Ovary (tissue), 9 donors: ENCODE measurements around the gene ENG. TPM values are rescaled to one million over a fixed set of nuclear protein-coding genes. Genes with fewer than 3 reads are reported as not detected.
A peak's percentile ranks its signal among the peaks of the same experiment; 100 is the strongest.

Experiments used
- DNase-seq, 5 donors: peaks; one replicate each; pipeline ENCODE4 v3.0.0-alpha.2; 2019 to 2020
- H3K27ac ChIP-seq, 2 donors: fragments of 200-600 bp; one replicate each; pipeline versions ENCODE4 v1.5.1 to v1.8.0; 2019 to 2022
- H3K27me3 ChIP-seq: fragments of 200-600 bp; one replicate; pipeline ENCODE4 v1.8.0; 2022
- H3K36me3 ChIP-seq: fragments of 200-600 bp; sonication (generic); one replicate; pipeline ENCODE4 v1.5.1; 2019
- H3K4me1 ChIP-seq: one replicate; pipeline ENCODE4 v1.8.1; 2013; ENCODE audit warnings: mild to moderate bottlenecking, moderate library complexity; ENCODE audit not compliant: insufficient read depth
- H3K4me3 ChIP-seq: fragments of 200-600 bp; sonication (generic); one replicate; pipeline ENCODE4 v1.5.1; 2017
- H3K9me3 ChIP-seq, 2 donors: fragments of 200-600 bp in 1 of 2; sonication (generic) in 1 of 2; one replicate each; pipeline versions ENCODE4 v1.5.1 to v1.8.1; 2013 to 2019; ENCODE audit warnings: mild to moderate bottlenecking in 1 of 2, moderate library complexity in 1 of 2
- EP300 ChIP-seq: sonication (generic); formaldehyde crosslinking; IDR thresholded peaks from one replicate; pipeline ENCODE4 v1.6.1; 2017; ENCODE audit warnings: antibody characterized with exemption
- POLR2A ChIP-seq: fragments of 450-650 bp; IDR thresholded peaks from one replicate; pipeline ENCODE4 v1.6.1; 2017; ENCODE audit warnings: antibody characterized with exemption, mild to moderate bottlenecking, moderate library complexity
- WGBS, 3 donors: extraction: QIAGEN DNeasy Blood & Tissue Kit in 1 of 3; methylation state at CpG; one replicate each; pipeline versions ENCODE4 v1.1.5 to v1.1.7; 2013 to 2017; 5-methylcytosine and 5-hydroxymethylcytosine counted together
- intact Hi-C, 4 donors: fragments of 100-400 bp; cut with DNase I; formaldehyde crosslinking; loops; one replicate each; pipeline versions ENCODE4 v1.11.0 to v1.15.1; 2022 to 2023
- polyA plus RNA-seq, 2 donors: library from polyadenylated mRNA; stranded (reverse); fragments of 200-250 nt in 1 of 2; fragments of 350-450 nt in 1 of 2; fragmentation: Illumina TruSeq in 1 of 2; extraction: RNeasy Lipid Tissue Mini Kit (QIAGEN cat#74804) in 1 of 2; gene quantifications; one replicate each; pipeline ENCODE4 v1.2.3, GENCODE V29; 2013 to 2014
- total RNA-seq, 7 donors: library from RNA; depleted of rRNA in 2 of 7; stranded (reverse); fragments of >200 nt in 2 of 7; fragmentation: NEBNext Ultra II Directional in 3 of 7; extraction: Animal tissue kit (Norgen Biotek cat#: 25700) in 3 of 7; gene quantifications; one replicate each; pipeline versions ENCODE4 v1.1.0 to v1.2.4, GENCODE V29; 2016 to 2023
- TF ChIP-seq, protein P1 (sequence below), 3 donors: fragments of 450-650 bp in 2 of 3; fragments of 200-600 bp in 1 of 3; IDR thresholded peaks; one replicate each; pipeline versions ENCODE4 v1.5.1 to v1.8.0; 2016 to 2022; ENCODE audit warnings: antibody characterized with exemption in 3 of 3, mild to moderate bottlenecking in 1 of 3
- donor health status: DM: no; HTN: no; CAD: no; lungs with moderate emphysema.
- donor health status: DM: no; HTN: no; CAD: no.
- donor health status: Bipolar disorder and iron deficiency.
- donor health status: DM: yes; HTN: yes; CAD: no.
- donor health status: DM: no; HTN: no; CAD: no.
- donor health status: DM: yes; HTN: yes; CAD: no.

Gene ENG
- total and polyA plus RNA-seq, 9 donors, result 54.7 to 298 (median 191) TPM

DNA sequence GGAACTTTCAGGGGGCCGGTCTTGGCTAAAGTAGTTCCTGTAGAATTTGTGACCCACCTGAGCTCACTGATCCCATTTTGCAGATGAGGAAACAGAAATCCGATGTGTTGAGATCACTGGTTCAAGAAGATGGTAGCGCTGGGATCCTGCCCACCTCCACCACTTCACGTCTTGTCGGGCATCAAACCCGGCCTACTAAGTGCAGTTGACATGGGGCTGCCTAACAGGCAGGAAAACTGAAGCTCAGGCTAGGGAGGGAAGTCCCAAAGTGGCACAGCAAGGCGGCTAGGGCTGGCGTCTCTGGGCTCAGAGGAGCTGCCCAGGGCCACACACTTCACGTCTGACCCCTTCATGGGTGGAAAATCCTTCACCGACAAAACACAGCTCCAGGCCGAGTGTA lies 502 bp upstream of the ENG start:
- peak overlapping the region; percentile 71 for H3K4me3 ChIP-seq
- TF ChIP-seq, protein P1, sequence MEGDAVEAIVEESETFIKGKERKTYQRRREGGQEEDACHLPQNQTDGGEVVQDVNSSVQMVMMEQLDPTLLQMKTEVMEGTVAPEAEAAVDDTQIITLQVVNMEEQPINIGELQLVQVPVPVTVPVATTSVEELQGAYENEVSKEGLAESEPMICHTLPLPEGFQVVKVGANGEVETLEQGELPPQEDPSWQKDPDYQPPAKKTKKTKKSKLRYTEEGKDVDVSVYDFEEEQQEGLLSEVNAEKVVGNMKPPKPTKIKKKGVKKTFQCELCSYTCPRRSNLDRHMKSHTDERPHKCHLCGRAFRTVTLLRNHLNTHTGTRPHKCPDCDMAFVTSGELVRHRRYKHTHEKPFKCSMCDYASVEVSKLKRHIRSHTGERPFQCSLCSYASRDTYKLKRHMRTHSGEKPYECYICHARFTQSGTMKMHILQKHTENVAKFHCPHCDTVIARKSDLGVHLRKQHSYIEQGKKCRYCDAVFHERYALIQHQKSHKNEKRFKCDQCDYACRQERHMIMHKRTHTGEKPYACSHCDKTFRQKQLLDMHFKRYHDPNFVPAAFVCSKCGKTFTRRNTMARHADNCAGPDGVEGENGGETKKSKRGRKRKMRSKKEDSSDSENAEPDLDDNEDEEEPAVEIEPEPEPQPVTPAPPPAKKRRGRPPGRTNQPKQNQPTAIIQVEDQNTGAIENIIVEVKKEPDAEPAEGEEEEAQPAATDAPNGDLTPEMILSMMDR (IDR thresholded peaks at IDR 0.05), result no peak
- no peak for TF ChIP-seq EP300
- no peak for TF ChIP-seq POLR2A
- no peaks in the 10 kb centered on the region for H3K9me3 ChIP-seq
- peak in 1 of 5 donors; percentile 42 for DNase-seq
- 63 to 69% (median 64%) methylated on average over 9 to 11 of the region's 11 CpGs for WGBS, 3 donors
- peaks cover 39% of the 10 kb centered on the region for H3K4me1 ChIP-seq
- H3K27ac ChIP-seq, result peak overlapping the region; percentile 83 to 93
- H3K27me3 ChIP-seq, result no peaks in the 10 kb centered on the region
- H3K36me3 ChIP-seq, result no peaks in the 10 kb centered on the region
- intact Hi-C loops, result no loop called here

DNA sequence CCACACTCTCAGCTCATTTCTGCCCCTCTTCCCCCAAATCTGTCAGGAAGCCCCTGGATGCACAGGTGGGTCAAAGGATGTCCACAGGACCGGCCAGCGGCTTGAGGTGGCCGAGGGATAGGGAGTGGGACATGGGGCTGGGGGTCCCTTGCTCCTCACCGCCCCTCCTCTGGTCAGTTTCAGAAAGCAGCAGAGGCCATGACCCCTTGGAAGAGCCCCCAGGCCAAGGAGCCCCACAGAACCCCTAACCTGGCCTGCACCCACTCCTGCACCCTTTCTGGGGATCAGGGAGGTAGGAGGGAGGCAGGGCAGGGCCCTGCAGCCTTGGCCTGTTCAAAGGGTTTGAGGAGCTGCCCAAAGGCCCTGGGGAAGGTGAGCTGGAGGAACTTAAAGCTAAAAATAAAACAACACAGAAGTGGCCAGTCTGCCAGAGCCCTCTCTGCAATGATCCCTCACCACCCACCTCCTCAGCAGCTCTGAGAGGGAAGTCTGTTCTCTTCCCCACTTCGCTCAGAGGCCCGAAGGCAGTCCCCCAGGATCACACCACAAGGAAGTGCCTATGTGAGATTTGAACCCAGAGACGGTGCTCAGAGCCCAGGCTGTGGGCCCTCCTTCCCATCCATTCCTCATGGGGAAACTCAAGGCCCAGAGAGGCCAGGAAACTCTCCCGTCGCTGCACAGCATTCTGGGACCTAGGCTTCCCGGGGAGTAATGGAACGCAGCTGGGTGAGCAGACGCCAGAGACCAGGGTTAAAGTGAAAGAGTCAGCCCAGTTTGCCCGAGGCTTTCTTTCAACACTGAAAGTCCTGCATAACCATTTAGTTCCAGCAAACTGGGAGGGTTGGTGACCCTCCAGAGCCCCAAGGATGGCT lies 910 bp downstream of the ENG start:
- DNase-seq, result peak in 1 of 5 donors; percentile 34
- TF ChIP-seq EP300, result no peak
- Histone ChIP-seq H3K4me3 (peak overlapping the region; percentile 71), H3K9me3 (no peaks in the 10 kb centered on the region), H3K4me1 (peaks cover 27% of the 10 kb centered on the region), H3K27ac (peak overlapping the region; percentile 83 to 93), H3K36me3 (no peaks in the 10 kb centered on the region), H3K27me3 (no peaks in the 10 kb centered on the region)
- 5 to 10% (median 6%) methylated on average over 13 of the region's 13 CpGs for WGBS, 3 donors
- intact Hi-C loops, result no loop called here

DNA sequence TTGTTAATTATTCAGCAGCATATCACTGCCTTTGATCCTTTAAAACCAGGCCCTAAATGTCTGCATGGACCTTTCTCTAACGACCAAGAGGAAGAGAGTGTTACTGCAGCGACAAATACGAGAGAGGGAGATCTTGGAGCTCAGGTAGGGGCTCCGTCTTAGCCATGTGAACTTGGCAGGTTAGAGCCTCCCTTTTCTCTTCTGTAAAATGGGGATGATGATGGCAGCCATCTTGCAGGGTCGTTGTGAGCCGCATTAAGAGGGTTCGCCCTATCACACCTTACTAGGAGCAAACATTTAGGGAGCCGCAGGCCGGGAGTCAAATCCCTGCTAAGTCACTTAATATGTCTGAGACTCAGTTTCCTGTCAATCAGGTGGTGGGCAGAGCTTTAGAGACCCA lies 1.6 kb downstream of the ENG start:
- Histone ChIP-seq H3K36me3 (no peaks in the 10 kb centered on the region), H3K27ac (peak overlapping the region; percentile 83 to 93)

GRCh38 chr9:127850286-127850830 lies 4.1 kb downstream of the ENG start:
- Histone ChIP-seq H3K36me3 (no peaks in the 10 kb centered on the region), H3K4me1 (peaks cover 35% of the 10 kb centered on the region), H3K4me3 (no peak overlapping the region), H3K27ac (peak overlapping the region; percentile 14 to 83), H3K9me3 (no peaks in the 10 kb centered on the region), H3K27me3 (no peaks in the 10 kb centered on the region)
- TF ChIP-seq POLR2A (no peak), EP300 (no peak)
- TF ChIP-seq, protein P1 (IDR thresholded peaks at IDR 0.05), result no peak
- DNase-seq, result no peak
- intact Hi-C loops, result no loop called here
- WGBS, 3 donors, result 91 to 94% (median 93%) methylated on average over 17 of the region's 17 CpGs

More for the DNA sequence above, 1.6 kb downstream of the ENG start:
- H3K4me3 ChIP-seq, result peak overlapping the region; percentile 71
- no peaks in the 10 kb centered on the region for H3K27me3 ChIP-seq
- H3K9me3 ChIP-seq, result no peaks in the 10 kb centered on the region
- H3K4me1 ChIP-seq, result peaks cover 25% of the 10 kb centered on the region
- no peak for DNase-seq
- TF ChIP-seq, protein P1 (IDR thresholded peaks at IDR 0.05), result no peak
- TF ChIP-seq POLR2A, result no peak
- no peak for TF ChIP-seq EP300
- intact Hi-C loops, result no loop called here
- 7 to 39% (median 16%) methylated on average over 9 of the region's 9 CpGs for WGBS, 3 donors
